Panc1 (cell line): ENCODE data around the gene MAP7.

Experiments used
- REST ChIP-seq, 2 experiments: IDR thresholded peaks; 2 replicates each; pipeline ENCODE4 v1.6.1; 2011 to 2012; ENCODE audit warnings: low read depth in 2 of 2, control low read depth in 1 of 2, low read length in 1 of 2, mild to moderate bottlenecking in 1 of 2, moderate library complexity in 1 of 2; ENCODE audit not compliant: insufficient read depth in 1 of 2
- TF ChIP-seq, protein P1 (sequence below): fragments of 450-650 bp; IDR thresholded peaks from 2 replicates; pipeline ENCODE4 v1.5.1; 2017; ENCODE audit warnings: mild to moderate bottlenecking

DNA sequence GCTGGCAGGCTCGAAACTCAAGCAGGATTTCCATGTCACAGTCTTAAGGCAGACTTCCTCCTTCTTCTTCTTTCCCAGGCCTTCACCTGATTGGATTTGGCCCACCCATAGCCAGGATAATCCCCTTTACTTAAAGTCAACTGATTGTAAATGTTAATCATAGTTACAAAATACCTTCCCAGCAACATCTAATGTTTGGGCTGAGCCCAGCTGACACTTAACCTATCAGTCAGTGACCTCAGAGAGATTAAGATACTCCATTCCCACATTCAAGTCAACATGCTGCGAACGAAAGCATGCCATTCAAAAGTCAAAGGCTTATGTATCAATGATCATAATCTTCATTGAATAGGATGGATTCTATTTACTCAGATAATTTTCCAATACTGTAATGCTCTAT is 16.0 kb downstream of the MAP7 start:
- TF ChIP-seq, protein P1, sequence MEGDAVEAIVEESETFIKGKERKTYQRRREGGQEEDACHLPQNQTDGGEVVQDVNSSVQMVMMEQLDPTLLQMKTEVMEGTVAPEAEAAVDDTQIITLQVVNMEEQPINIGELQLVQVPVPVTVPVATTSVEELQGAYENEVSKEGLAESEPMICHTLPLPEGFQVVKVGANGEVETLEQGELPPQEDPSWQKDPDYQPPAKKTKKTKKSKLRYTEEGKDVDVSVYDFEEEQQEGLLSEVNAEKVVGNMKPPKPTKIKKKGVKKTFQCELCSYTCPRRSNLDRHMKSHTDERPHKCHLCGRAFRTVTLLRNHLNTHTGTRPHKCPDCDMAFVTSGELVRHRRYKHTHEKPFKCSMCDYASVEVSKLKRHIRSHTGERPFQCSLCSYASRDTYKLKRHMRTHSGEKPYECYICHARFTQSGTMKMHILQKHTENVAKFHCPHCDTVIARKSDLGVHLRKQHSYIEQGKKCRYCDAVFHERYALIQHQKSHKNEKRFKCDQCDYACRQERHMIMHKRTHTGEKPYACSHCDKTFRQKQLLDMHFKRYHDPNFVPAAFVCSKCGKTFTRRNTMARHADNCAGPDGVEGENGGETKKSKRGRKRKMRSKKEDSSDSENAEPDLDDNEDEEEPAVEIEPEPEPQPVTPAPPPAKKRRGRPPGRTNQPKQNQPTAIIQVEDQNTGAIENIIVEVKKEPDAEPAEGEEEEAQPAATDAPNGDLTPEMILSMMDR, result no peak
- TF ChIP-seq REST (IDR thresholded peaks at IDR 0.05; ENCODE audit: insufficient read depth in 1 of 2, low read depth in 2 of 2, low read length in 1 of 2), result no peak
